Measurements from ENCODE around the gene TYRP1. TPM values are rescaled to one million over a fixed set of nuclear protein-coding genes. Genes with fewer than 3 reads are reported as not detected.

Gene TYRP1
- total RNA-seq, 1 donor from 2014 or later: 0.45 TPM

GRCh38 chr9:12730927-12731326 is 37.7 kb downstream of the TYRP1 start:
- no peak for DNase-seq (ENCODE audit: low read depth)

- no peak for DNase-seq (ENCODE audit: low read depth)
Measured at GRCh38 chr9:12732971-12733370, 39.8 kb downstream of the TYRP1 start.

GRCh38 chr9:12735665-12736064 is 42.5 kb downstream of the TYRP1 start:
- DNase-seq (ENCODE audit: low read depth): no peak

- no peak for DNase-seq (ENCODE audit: low read depth)
Measured at GRCh38 chr9:12737871-12738270, 44.7 kb downstream of the TYRP1 start.

- peak; percentile 89 for DNase-seq (ENCODE audit: low read depth)
Measured at GRCh38 chr9:12739014-12739652, 45.9 kb downstream of the TYRP1 start.

GRCh38 chr9:12740845-12741244 is 47.7 kb downstream of the TYRP1 start:
- peak; percentile 79 for DNase-seq (ENCODE audit: low read depth)

GRCh38 chr9:12748016-12748415 is 54.8 kb downstream of the TYRP1 start:
- peak; percentile 89 for DNase-seq (ENCODE audit: low read depth)

- DNase-seq (ENCODE audit: low read depth): no peak
Measured at GRCh38 chr9:12748954-12749353, 55.8 kb downstream of the TYRP1 start.

GRCh38 chr9:12753931-12754330 is 60.7 kb downstream of the TYRP1 start:
- peak; percentile 86 for DNase-seq (ENCODE audit: low read depth)

- DNase-seq (ENCODE audit: low read depth): peak; percentile 80
Measured at GRCh38 chr9:12759761-12760160, 66.6 kb downstream of the TYRP1 start.

Other genes starting within 250 kb of the TYRP1 start
- gene LURAP1L, start 81.6 kb downstream of the TYRP1 start, total RNA-seq: 7.3 and 9.4 TPM in 2 replicates